ENCODE results near the gene RGSL1. TPM values are rescaled to one million over a fixed set of nuclear protein-coding genes. Genes with fewer than 3 reads are reported as not detected.

Gene RGSL1
- total RNA-seq, 1 donor from 2014 or later, result not detected

DNA sequence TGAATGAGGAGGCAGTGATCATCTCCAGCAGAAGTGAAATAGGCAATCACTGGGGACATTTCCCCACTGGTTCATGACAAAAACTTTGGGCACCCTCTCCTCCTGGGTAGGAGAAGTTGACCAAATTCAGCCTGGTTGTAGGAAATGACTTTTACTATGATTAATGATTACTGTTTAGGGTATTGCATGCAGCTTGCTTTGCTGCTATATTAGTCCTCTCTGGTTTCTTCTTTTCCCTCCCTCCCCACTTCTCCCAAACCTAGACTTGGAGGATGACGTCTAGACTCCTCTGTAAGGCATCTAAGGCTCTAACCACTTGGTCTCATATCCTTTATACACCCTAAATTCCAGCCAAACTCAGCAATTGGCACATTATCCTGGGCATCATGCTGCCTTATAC, 157.6 kb downstream of the RGSL1 start:
- H3K4me1 ChIP-seq, result peaks cover 15% of the 10 kb centered on the region
- TF ChIP-seq, protein P1, sequence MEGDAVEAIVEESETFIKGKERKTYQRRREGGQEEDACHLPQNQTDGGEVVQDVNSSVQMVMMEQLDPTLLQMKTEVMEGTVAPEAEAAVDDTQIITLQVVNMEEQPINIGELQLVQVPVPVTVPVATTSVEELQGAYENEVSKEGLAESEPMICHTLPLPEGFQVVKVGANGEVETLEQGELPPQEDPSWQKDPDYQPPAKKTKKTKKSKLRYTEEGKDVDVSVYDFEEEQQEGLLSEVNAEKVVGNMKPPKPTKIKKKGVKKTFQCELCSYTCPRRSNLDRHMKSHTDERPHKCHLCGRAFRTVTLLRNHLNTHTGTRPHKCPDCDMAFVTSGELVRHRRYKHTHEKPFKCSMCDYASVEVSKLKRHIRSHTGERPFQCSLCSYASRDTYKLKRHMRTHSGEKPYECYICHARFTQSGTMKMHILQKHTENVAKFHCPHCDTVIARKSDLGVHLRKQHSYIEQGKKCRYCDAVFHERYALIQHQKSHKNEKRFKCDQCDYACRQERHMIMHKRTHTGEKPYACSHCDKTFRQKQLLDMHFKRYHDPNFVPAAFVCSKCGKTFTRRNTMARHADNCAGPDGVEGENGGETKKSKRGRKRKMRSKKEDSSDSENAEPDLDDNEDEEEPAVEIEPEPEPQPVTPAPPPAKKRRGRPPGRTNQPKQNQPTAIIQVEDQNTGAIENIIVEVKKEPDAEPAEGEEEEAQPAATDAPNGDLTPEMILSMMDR (IDR thresholded peaks at IDR 0.05), result no peak
- TF ChIP-seq POLR2A (IDR thresholded peaks at IDR 0.05) (no peak), POLR2AphosphoS5 (IDR thresholded peaks at IDR 0.05; ENCODE audit: insufficient read depth in 1 of 2, low read depth in 1 of 2) (no peak)
- H3K27ac ChIP-seq, result no peak overlapping the region
- no peaks in the 10 kb centered on the region for H3K36me3 ChIP-seq
- intact Hi-C loops (cut with DNase I), result no loop called here
- no peak for DNase-seq (ENCODE audit: extremely low spot score in 2 of 2)
- no peaks in the 10 kb centered on the region for H3K27me3 ChIP-seq
- no peak overlapping the region for H3K4me3 ChIP-seq
- no peaks in the 10 kb centered on the region for H3K9me3 ChIP-seq

DNA sequence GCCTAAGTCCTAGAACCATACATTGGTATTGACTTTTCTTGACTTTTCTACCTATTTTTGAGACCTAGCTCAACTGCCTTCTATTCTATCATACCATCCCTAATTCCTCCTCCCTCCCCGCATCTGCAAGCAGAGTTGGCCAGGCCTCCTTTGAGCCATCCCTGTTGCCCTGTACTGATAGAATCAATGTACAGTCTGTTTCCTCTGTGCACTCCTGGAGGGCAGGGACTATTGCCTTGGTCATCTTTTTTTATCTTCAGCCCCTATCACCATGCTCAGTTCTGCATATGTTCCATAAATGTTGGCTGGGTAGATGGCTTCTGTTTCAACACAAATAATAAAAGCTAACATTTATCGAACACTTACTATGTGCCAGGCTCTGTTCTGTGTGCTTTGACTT, 158.3 kb downstream of the RGSL1 start:
- Histone ChIP-seq H3K27me3 (no peaks in the 10 kb centered on the region), H3K27ac (no peak overlapping the region), H3K4me3 (no peak overlapping the region), H3K36me3 (no peaks in the 10 kb centered on the region), H3K4me1 (peaks cover 10% of the 10 kb centered on the region), H3K9me3 (no peaks in the 10 kb centered on the region)
- intact Hi-C loops (cut with DNase I), result no loop called here
- no peak for DNase-seq (ENCODE audit: extremely low spot score in 2 of 2)
- TF ChIP-seq, protein P1 (IDR thresholded peaks at IDR 0.05), result no peak
- no peak for TF ChIP-seq POLR2A (IDR thresholded peaks at IDR 0.05)
- no peak for TF ChIP-seq POLR2AphosphoS5 (IDR thresholded peaks at IDR 0.05; ENCODE audit: insufficient read depth in 1 of 2, low read depth in 1 of 2)

DNA sequence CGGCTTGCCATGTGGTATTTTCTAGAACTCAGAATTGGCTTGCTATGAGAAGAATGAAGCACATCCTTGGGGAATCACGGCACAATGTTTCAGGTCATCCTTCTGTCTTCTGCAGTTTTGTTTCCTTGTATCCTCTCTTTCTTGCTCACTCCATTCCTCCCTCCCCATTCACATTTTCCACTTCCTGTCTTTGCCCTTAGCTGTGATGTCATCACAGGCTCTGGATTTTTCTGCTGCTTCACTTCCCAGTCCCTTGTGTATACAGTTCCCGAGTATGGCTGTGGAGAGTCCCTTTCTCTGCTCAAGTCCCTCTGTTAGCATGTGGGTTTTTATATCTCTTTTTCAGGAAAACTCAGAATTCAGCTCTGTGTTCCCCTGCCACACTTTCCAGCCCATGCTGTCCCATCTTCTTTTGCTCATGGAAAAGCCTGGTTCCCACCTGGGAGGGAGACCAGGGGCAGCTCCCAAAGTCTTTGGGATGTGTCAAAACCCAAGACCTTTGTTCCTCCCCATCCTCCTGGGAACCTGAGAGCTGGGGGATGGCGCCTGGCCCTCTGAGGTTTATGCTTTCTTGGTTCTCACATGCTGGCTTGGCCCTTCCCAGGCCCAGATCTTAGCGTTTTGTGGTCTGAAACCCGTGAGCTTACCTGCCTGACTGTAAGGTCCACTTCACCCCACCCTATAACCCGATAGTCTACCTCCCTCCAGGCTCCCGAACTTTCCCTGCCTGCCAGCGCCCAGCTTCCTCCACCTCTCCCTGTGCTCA, 159.1 kb downstream of the RGSL1 start:
- Histone ChIP-seq H3K36me3 (no peaks in the 10 kb centered on the region), H3K27ac (no peak overlapping the region)

More for the DNA sequence above, 159.1 kb downstream of the RGSL1 start:
- Histone ChIP-seq H3K27me3 (no peaks in the 10 kb centered on the region), H3K4me1 (peaks cover 9% of the 10 kb centered on the region), H3K4me3 (no peak overlapping the region), H3K9me3 (no peaks in the 10 kb centered on the region)
- TF ChIP-seq POLR2AphosphoS5 (IDR thresholded peaks at IDR 0.05; ENCODE audit: insufficient read depth in 1 of 2, low read depth in 1 of 2) (no peak), POLR2A (IDR thresholded peaks at IDR 0.05) (no peak)
- TF ChIP-seq, protein P1 (IDR thresholded peaks at IDR 0.05), result no peak
- intact Hi-C loops (cut with DNase I), result no loop called here
- DNase-seq (ENCODE audit: extremely low spot score in 2 of 2), result no peak

Small RNA genes within 50 kb of the gene (small RNA-seq; reads per million reads assigned to genes)
- gene RF00017, result not detected

Other genes with a start within 250 kb of the RGSL1 start
- gene GLUL, start 58.4 kb upstream of the RGSL1 start, total RNA-seq, result 2,462 TPM
- not detected for gene TEDDM1, start 49.5 kb upstream of the RGSL1 start, total RNA-seq
- gene RNASEL, start 139.1 kb downstream of the RGSL1 start, total RNA-seq, result 5.4 TPM
- 1.2 TPM for gene RGS16, start 154.2 kb downstream of the RGSL1 start, total RNA-seq
- gene RGS8, start 234.4 kb downstream of the RGSL1 start, total RNA-seq, result not detected

Data from vagina (tissue), 2 donors.